ENCODE results near the gene COP1.

- TF ChIP-seq CTCF (conservative IDR thresholded peaks at IDR 0.05; ENCODE audit: low read depth, low read length) (no peak), EZH2 (IDR thresholded peaks at IDR 0.05; ENCODE audit: borderline replicate concordance, low read depth, low read length, poor library complexity, severe bottlenecking) (no peak)
Measured at GRCh38 chr1:175968486-175969172, 238.5 kb downstream of the COP1 start.

All from A673 (cell line).